Endodermal cell (in vitro differentiated cells): ENCODE data around the gene FOLR3. TPM values are rescaled to one million over a fixed set of nuclear protein-coding genes. Genes with fewer than 3 reads are reported as not detected.

Experiments
- DNase-seq: peaks from one replicate; pipeline ENCODE4 v3.0.0-alpha.2; 2017
- H3K27ac ChIP-seq: 2 replicates; pipeline ENCODE4 v1.5.1; 2013; ENCODE audit warnings: mild to moderate bottlenecking, low read depth, low read length, moderate library complexity
- H3K27me3 ChIP-seq: 2 replicates; pipeline ENCODE4 v1.6.1; 2013; ENCODE audit warnings: mild to moderate bottlenecking, low read length, moderate library complexity; ENCODE audit not compliant: insufficient read depth, control insufficient read depth, poor library complexity, severe bottlenecking
- H3K36me3 ChIP-seq: 2 replicates; pipeline ENCODE4 v1.7.0; 2013; ENCODE audit warnings: mild to moderate bottlenecking, low read length, moderate library complexity; ENCODE audit not compliant: control insufficient read depth, insufficient read depth
- H3K4me1 ChIP-seq: one replicate; pipeline ENCODE4 v1.7.0; 2013; ENCODE audit warnings: low read length; ENCODE audit not compliant: control insufficient read depth, insufficient read depth
- H3K4me3 ChIP-seq: 2 replicates; pipeline ENCODE4 v1.5.1; 2013; ENCODE audit warnings: mild to moderate bottlenecking, low read length, moderate library complexity
- H3K9ac ChIP-seq: 2 replicates; pipeline ENCODE4 v1.6.1; 2013; ENCODE audit warnings: mild to moderate bottlenecking, low read length, moderate library complexity; ENCODE audit not compliant: poor library complexity, severe bottlenecking; ENCODE audit errors: extremely low read depth
- H3K9me3 ChIP-seq: 2 replicates; pipeline ENCODE4 v1.6.1; 2013; ENCODE audit warnings: mild to moderate bottlenecking, low read length, moderate library complexity; ENCODE audit not compliant: control insufficient read depth
- H3K27ac Mint-ChIP-seq: 2 replicates; pipeline ENCODE4 v1.8.0; 2020; ENCODE audit warnings: mixed read lengths
- H3K27me3 Mint-ChIP-seq: 2 replicates; pipeline ENCODE4 v1.8.0; 2021; ENCODE audit warnings: mild to moderate bottlenecking, mixed read lengths; ENCODE audit not compliant: insufficient read depth
- H3K36me3 Mint-ChIP-seq: 2 replicates; pipeline ENCODE4 v1.8.0; 2020; ENCODE audit warnings: low read depth, mixed read lengths
- H3K4me1 Mint-ChIP-seq: 2 replicates; pipeline ENCODE4 v1.8.0; 2020; ENCODE audit warnings: mixed read lengths
- H3K4me3 Mint-ChIP-seq: 2 replicates; pipeline ENCODE4 v1.8.0; 2020; ENCODE audit warnings: mild to moderate bottlenecking, moderate library complexity, mixed read lengths
- H3K9me3 Mint-ChIP-seq: 2 replicates; pipeline ENCODE4 v1.8.0; 2020; ENCODE audit warnings: mild to moderate bottlenecking, mixed read lengths
- WGBS, 2 experiments: methylation state at CpG; one replicate each; pipeline versions ENCODE4 v1.1.5 to v1.1.7; 2013; ENCODE audit warnings: missing lambda C conversion rate in 2 of 2, mixed read lengths in 1 of 2; ENCODE audit not compliant: insufficient coverage in 1 of 2, insufficient read length in 1 of 2; 5-methylcytosine and 5-hydroxymethylcytosine counted together
- total RNA-seq, 2 donors: library from RNA; stranded (reverse); fragmentation: NEBNext Ultra II Directional in 1 of 2; extraction: Animal tissue kit (Norgen Biotek cat#: 25700) in 1 of 2; gene quantifications; 2 replicates in 1 of 2; 3 replicates in 1 of 2; pipeline ENCODE4 v1.2.1, GENCODE V29; 2021
- TF ChIP-seq, protein P1 (sequence below): fragments of 200-600 bp; sonication (generic); conservative IDR thresholded peaks from 2 replicates; pipeline ENCODE4 v1.5.0; 2021; ENCODE audit warnings: antibody characterized with exemption, mild to moderate bottlenecking

FOLR3 gene
- total RNA-seq, 2 donors from 2014 or later, result not detected

DNA sequence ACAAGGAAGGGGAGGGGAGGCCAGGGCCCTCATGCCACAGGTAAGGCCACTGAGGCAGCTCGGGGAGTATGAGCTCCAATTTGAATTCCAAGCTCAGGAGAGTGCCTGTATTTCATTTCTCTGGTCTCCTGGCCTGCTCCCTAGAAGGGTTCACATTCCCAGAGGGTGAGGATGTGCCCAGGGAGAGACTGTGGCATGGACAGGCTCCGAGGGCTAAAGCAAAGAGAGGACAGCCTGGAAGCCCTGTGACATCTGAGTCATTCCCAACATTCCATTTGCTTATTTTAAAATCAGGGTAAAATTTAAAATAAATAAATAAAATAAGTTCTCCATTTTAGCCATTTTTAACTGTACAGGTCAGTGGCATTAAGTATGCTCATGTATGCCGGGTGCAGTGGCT is 37.8 kb downstream of the FOLR3 start:
- H3K27me3 ChIP-seq, result no peaks in the 10 kb centered on the region
- H3K9me3 ChIP-seq, result no peaks in the 10 kb centered on the region
- H3K4me3 ChIP-seq, result no peak overlapping the region
- Mint-ChIP-seq H3K36me3 (no peaks in the 10 kb centered on the region), H3K27me3 (peaks cover 18% of the 10 kb centered on the region), H3K27ac (no peak overlapping the region), H3K4me1 (peaks cover 5% of the 10 kb centered on the region), H3K9me3 (no peaks in the 10 kb centered on the region), H3K4me3 (no peak overlapping the region)
- no peak overlapping the region for H3K9ac ChIP-seq
- no peaks in the 10 kb centered on the region for H3K36me3 ChIP-seq
- 92 to 100% methylated on average over 1 to 3 of the region's 3 CpGs for whole genome bisulfite sequencing, 2 experiments
- no peak overlapping the region for H3K27ac ChIP-seq
- no peaks in the 10 kb centered on the region for H3K4me1 ChIP-seq
- no peak for DNase-seq
- TF ChIP-seq, protein P1, sequence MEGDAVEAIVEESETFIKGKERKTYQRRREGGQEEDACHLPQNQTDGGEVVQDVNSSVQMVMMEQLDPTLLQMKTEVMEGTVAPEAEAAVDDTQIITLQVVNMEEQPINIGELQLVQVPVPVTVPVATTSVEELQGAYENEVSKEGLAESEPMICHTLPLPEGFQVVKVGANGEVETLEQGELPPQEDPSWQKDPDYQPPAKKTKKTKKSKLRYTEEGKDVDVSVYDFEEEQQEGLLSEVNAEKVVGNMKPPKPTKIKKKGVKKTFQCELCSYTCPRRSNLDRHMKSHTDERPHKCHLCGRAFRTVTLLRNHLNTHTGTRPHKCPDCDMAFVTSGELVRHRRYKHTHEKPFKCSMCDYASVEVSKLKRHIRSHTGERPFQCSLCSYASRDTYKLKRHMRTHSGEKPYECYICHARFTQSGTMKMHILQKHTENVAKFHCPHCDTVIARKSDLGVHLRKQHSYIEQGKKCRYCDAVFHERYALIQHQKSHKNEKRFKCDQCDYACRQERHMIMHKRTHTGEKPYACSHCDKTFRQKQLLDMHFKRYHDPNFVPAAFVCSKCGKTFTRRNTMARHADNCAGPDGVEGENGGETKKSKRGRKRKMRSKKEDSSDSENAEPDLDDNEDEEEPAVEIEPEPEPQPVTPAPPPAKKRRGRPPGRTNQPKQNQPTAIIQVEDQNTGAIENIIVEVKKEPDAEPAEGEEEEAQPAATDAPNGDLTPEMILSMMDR, result no peak

DNA sequence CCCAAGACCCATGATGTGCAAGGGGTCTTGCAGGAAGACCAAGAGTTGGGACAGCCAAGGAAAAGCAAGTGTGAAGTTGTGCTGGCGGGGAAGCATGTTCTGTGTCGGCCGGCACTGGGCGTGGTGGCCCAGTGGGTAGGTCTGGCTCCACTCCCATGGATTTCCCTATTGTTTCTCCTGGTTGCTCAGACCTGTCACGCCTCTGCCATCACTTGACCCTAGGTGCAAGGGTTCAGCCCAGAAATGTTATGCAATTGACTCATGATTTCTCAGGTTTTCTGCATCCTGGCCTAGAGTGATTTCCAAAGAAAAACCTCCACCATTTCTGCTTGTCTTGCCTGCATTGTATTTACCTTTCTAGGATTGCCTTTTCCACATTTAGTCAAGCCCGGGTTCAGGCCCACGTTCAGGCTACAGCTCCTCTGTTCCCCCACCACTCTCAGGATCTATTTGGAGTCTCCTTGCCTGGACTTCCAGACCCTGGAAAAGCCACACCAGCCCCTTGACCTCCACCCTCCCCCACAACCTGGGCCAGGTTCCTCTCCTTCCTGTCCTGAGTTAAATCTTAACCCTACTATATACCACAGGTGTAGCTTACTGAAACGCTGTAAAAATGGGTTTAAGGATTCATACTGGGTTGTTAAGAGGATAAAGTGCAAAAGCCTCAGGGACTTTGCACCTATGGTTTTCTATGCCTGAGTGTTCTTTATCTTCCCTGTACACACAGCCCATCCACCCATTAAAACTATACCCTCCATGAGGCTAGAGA is 39.0 kb downstream of the FOLR3 start:
- H3K4me3 Mint-ChIP-seq, result no peak overlapping the region
- peaks cover 21% of the 10 kb centered on the region for H3K27me3 Mint-ChIP-seq
- H3K4me1 Mint-ChIP-seq, result peaks cover 5% of the 10 kb centered on the region
- no peaks in the 10 kb centered on the region for H3K9me3 Mint-ChIP-seq
- Histone ChIP-seq H3K9me3 (no peaks in the 10 kb centered on the region), H3K36me3 (no peaks in the 10 kb centered on the region), H3K4me3 (no peak overlapping the region), H3K27ac (no peak overlapping the region), H3K4me1 (no peaks in the 10 kb centered on the region), H3K9ac (no peak overlapping the region), H3K27me3 (no peaks in the 10 kb centered on the region)
- no peaks in the 10 kb centered on the region for H3K36me3 Mint-ChIP-seq
- TF ChIP-seq, protein P1, result no peak
- H3K27ac Mint-ChIP-seq, result no peak overlapping the region
- DNase-seq, result no peak
- WGBS, 2 experiments, result 90 to 100% methylated on average over 7 to 8 of the region's 8 CpGs

- no peaks in the 10 kb centered on the region for H3K9me3 ChIP-seq
- TF ChIP-seq, protein P1, result no peak
- H3K36me3 Mint-ChIP-seq, result no peaks in the 10 kb centered on the region
These were observed 42.1 kb downstream of the FOLR3 start for GRCh38 chr11:72177656-72178055.

More at GRCh38 chr11:72177656-72178055, 42.1 kb downstream of the FOLR3 start:
- Mint-ChIP-seq H3K9me3 (no peaks in the 10 kb centered on the region), H3K4me3 (no peak overlapping the region), H3K4me1 (peaks cover 5% of the 10 kb centered on the region), H3K27me3 (peaks cover 20% of the 10 kb centered on the region), H3K27ac (no peak overlapping the region)
- no peaks in the 10 kb centered on the region for H3K27me3 ChIP-seq
- 90 to 96% methylated on average over 4 to 6 of the region's 6 CpGs for WGBS, 2 experiments
- H3K4me3 ChIP-seq, result no peak overlapping the region
- no peaks in the 10 kb centered on the region for H3K36me3 ChIP-seq
- no peak overlapping the region for H3K9ac ChIP-seq
- H3K27ac ChIP-seq, result no peak overlapping the region
- DNase-seq, result no peak
- no peaks in the 10 kb centered on the region for H3K4me1 ChIP-seq
